ENCODE results near the gene BEGAIN. TPM values are rescaled to one million over a fixed set of nuclear protein-coding genes. Genes with fewer than 3 reads are reported as not detected.

BEGAIN gene
- total RNA-seq, 2 donors from 2014 or later, result 0.91 to 1.3 TPM

GRCh38 chr14:100594625-100594951 lies 7.4 kb upstream of the BEGAIN start:
- no peaks in the 10 kb centered on the region for H3K36me3 Mint-ChIP-seq (ENCODE audit: low read depth)
- no peaks in the 10 kb centered on the region for H3K4me1 Mint-ChIP-seq
- peaks cover 50% of the 10 kb centered on the region for H3K27me3 Mint-ChIP-seq (ENCODE audit: insufficient read depth)
- no peak overlapping the region for H3K4me3 ChIP-seq (ENCODE audit: low read length)
- peaks cover 71% of the 10 kb centered on the region for H3K27me3 ChIP-seq (ENCODE audit: control insufficient read depth, insufficient read depth, low read length, poor library complexity, severe bottlenecking)
- H3K36me3 ChIP-seq (ENCODE audit: control insufficient read depth, insufficient read depth, low read length), result no peaks in the 10 kb centered on the region
- H3K4me3 Mint-ChIP-seq, result no peak overlapping the region
- 89 to 93% methylated on average over 3 to 5 of the region's 5 CpGs for WGBS, 2 experiments (ENCODE audit: insufficient coverage in 1 of 2, insufficient read length in 1 of 2)
- H3K27ac ChIP-seq (ENCODE audit: low read depth, low read length), result no peak overlapping the region
- H3K9me3 ChIP-seq (ENCODE audit: control insufficient read depth, low read length), result no peaks in the 10 kb centered on the region
- no peaks in the 10 kb centered on the region for H3K9me3 Mint-ChIP-seq
- no peak overlapping the region for H3K9ac ChIP-seq (ENCODE audit: extremely low read depth, low read length, poor library complexity, severe bottlenecking)
- H3K4me1 ChIP-seq (ENCODE audit: control insufficient read depth, insufficient read depth, low read length), result no peaks in the 10 kb centered on the region
- no peak for DNase-seq
- H3K27ac Mint-ChIP-seq, result no peak overlapping the region
- TF ChIP-seq CTCF (conservative IDR thresholded peaks at IDR 0.05), result no peak

- peak; percentile 28 for DNase-seq
- peaks cover 68% of the 10 kb centered on the region for H3K27me3 ChIP-seq (ENCODE audit: control insufficient read depth, insufficient read depth, low read length, poor library complexity, severe bottlenecking)
- WGBS, 2 experiments (ENCODE audit: insufficient coverage in 1 of 2, insufficient read length in 1 of 2), result 90 to 94% methylated on average over 26 to 27 of the region's 27 CpGs
- H3K36me3 ChIP-seq (ENCODE audit: control insufficient read depth, insufficient read depth, low read length), result no peaks in the 10 kb centered on the region
- no peaks in the 10 kb centered on the region for H3K4me1 ChIP-seq (ENCODE audit: control insufficient read depth, insufficient read depth, low read length)
- no peak overlapping the region for H3K27ac Mint-ChIP-seq
- H3K4me1 Mint-ChIP-seq, result no peaks in the 10 kb centered on the region
- TF ChIP-seq CTCF (conservative IDR thresholded peaks at IDR 0.05), result no peak
- H3K27me3 Mint-ChIP-seq (ENCODE audit: insufficient read depth), result peaks cover 54% of the 10 kb centered on the region
- no peak overlapping the region for H3K9ac ChIP-seq (ENCODE audit: extremely low read depth, low read length, poor library complexity, severe bottlenecking)
- no peak overlapping the region for H3K4me3 Mint-ChIP-seq
- no peaks in the 10 kb centered on the region for H3K9me3 Mint-ChIP-seq
- H3K27ac ChIP-seq (ENCODE audit: low read depth, low read length), result no peak overlapping the region
- H3K4me3 ChIP-seq (ENCODE audit: low read length), result no peak overlapping the region
- H3K36me3 Mint-ChIP-seq (ENCODE audit: low read depth), result no peaks in the 10 kb centered on the region
- no peaks in the 10 kb centered on the region for H3K9me3 ChIP-seq (ENCODE audit: control insufficient read depth, low read length)
These were observed 6.8 kb upstream of the BEGAIN start for GRCh38 chr14:100593751-100594624.

- Mint-ChIP-seq H3K4me1 (no peaks in the 10 kb centered on the region), H3K27ac (no peak overlapping the region), H3K4me3 (no peak overlapping the region), H3K27me3 (ENCODE audit: insufficient read depth) (peaks cover 58% of the 10 kb centered on the region), H3K9me3 (no peaks in the 10 kb centered on the region), H3K36me3 (ENCODE audit: low read depth) (no peaks in the 10 kb centered on the region)
- no peaks in the 10 kb centered on the region for H3K9me3 ChIP-seq (ENCODE audit: control insufficient read depth, low read length)
- no peak for TF ChIP-seq CTCF (conservative IDR thresholded peaks at IDR 0.05)
- peak; percentile 47 for DNase-seq
- WGBS, 2 experiments (ENCODE audit: insufficient coverage in 1 of 2, insufficient read length in 1 of 2), result 67 to 84% methylated on average over 1 to 4 of the region's 4 CpGs
- no peaks in the 10 kb centered on the region for H3K36me3 ChIP-seq (ENCODE audit: control insufficient read depth, insufficient read depth, low read length)
- no peak overlapping the region for H3K4me3 ChIP-seq (ENCODE audit: low read length)
- no peak overlapping the region for H3K9ac ChIP-seq (ENCODE audit: extremely low read depth, low read length, poor library complexity, severe bottlenecking)
- H3K27ac ChIP-seq (ENCODE audit: low read depth, low read length), result no peak overlapping the region
- no peaks in the 10 kb centered on the region for H3K4me1 ChIP-seq (ENCODE audit: control insufficient read depth, insufficient read depth, low read length)
- H3K27me3 ChIP-seq (ENCODE audit: control insufficient read depth, insufficient read depth, low read length, poor library complexity, severe bottlenecking), result peaks cover 68% of the 10 kb centered on the region
These were observed 5.8 kb upstream of the BEGAIN start for GRCh38 chr14:100592972-100593371.
